Measurements from ENCODE around the gene FRMPD4. TPM values are rescaled to one million over a fixed set of nuclear protein-coding genes. Genes with fewer than 3 reads are reported as not detected.

Gene FRMPD4
- total RNA-seq, 1 donor from 2014 or later: 1.7 TPM

GRCh38 chrX:12768491-12768890 is 630.2 kb downstream of the FRMPD4 start:
- no peak overlapping the region for H3K4me3 Mint-ChIP-seq (ENCODE audit: unreplicated experiment)
- no peak for DNase-seq (ENCODE audit: extremely low spot score, unreplicated experiment)
- no peak overlapping the region for H3K27ac Mint-ChIP-seq (ENCODE audit: unreplicated experiment)
- H3K4me1 Mint-ChIP-seq (ENCODE audit: unreplicated experiment): peaks cover 3% of the 10 kb centered on the region
- H3K9me3 Mint-ChIP-seq (ENCODE audit: unreplicated experiment): peaks cover 7% of the 10 kb centered on the region
- no peak for TF ChIP-seq CTCF (IDR thresholded peaks at IDR 0.05)
- H3K27me3 Mint-ChIP-seq (ENCODE audit: unreplicated experiment): peaks cover 26% of the 10 kb centered on the region
- no peaks in the 10 kb centered on the region for H3K36me3 Mint-ChIP-seq (ENCODE audit: unreplicated experiment)

- no peak for DNase-seq (ENCODE audit: extremely low spot score, unreplicated experiment)
- no peaks in the 10 kb centered on the region for H3K36me3 Mint-ChIP-seq (ENCODE audit: unreplicated experiment)
- H3K27ac Mint-ChIP-seq (ENCODE audit: unreplicated experiment): no peak overlapping the region
- peak; percentile 63 for TF ChIP-seq CTCF (IDR thresholded peaks at IDR 0.05)
- no peak overlapping the region for H3K4me3 Mint-ChIP-seq (ENCODE audit: unreplicated experiment)
- H3K27me3 Mint-ChIP-seq (ENCODE audit: unreplicated experiment): peaks cover 32% of the 10 kb centered on the region
- no peaks in the 10 kb centered on the region for H3K9me3 Mint-ChIP-seq (ENCODE audit: unreplicated experiment)
- peaks cover 3% of the 10 kb centered on the region for H3K4me1 Mint-ChIP-seq (ENCODE audit: unreplicated experiment)
These were observed 632.2 kb downstream of the FRMPD4 start for GRCh38 chrX:12770440-12770839.

- TF ChIP-seq CTCF (IDR thresholded peaks at IDR 0.05): peak; percentile 62
- H3K4me1 Mint-ChIP-seq (ENCODE audit: unreplicated experiment): peaks cover 3% of the 10 kb centered on the region
- no peak overlapping the region for H3K27ac Mint-ChIP-seq (ENCODE audit: unreplicated experiment)
- peaks cover 32% of the 10 kb centered on the region for H3K27me3 Mint-ChIP-seq (ENCODE audit: unreplicated experiment)
- H3K4me3 Mint-ChIP-seq (ENCODE audit: unreplicated experiment): no peak overlapping the region
- no peaks in the 10 kb centered on the region for H3K9me3 Mint-ChIP-seq (ENCODE audit: unreplicated experiment)
- H3K36me3 Mint-ChIP-seq (ENCODE audit: unreplicated experiment): no peaks in the 10 kb centered on the region
- no peak for DNase-seq (ENCODE audit: extremely low spot score, unreplicated experiment)
These were observed 633.3 kb downstream of the FRMPD4 start for GRCh38 chrX:12771445-12772069.

Data from osteocyte (in vitro differentiated cells).